Activated CD8-positive, alpha-beta memory T cell treated with anti-CD3 and anti-CD28 coated beads, Interleukin-2, amount 50 U/mL, for 48 hours (primary cell): ENCODE measurements around the gene C4orf51.
"Not testable (repeated sequence)": the region's sequence is repeated elsewhere in the genome, so short reads cannot be mapped to it uniquely, and the experiment has no call there.

Source experiments
- DNase-seq: peaks from one replicate; pipeline ENCODE4 v3.0.0-alpha.2; 2020

Gene C4orf51

DNA sequence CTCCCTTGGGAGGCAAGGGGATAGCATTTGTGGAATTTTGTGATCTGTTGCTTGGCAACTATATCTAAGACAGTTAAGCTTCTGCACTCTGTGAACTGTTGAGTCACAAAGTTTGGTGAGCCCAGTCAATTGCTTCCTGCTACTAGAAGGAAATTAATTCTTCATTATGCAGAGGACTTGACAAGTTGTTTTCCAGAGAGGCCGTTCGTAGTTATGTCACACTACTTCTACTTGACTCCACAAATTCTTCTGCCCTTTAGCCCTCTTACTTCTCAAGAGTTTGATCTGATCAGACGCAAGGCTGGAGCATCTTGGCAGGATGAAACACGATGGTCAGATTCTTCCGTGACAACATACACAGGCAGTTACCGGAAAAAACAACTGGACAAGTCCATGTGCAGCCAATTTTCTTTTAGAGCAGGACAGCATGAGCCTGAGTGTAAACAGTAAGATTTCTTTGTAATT, at the start of gene C4orf51:
Gene C4orf51, plus strand, starts transcription at position 156 of the 465 bp plus-strand sequence. Its CDS starts 58 bp downstream, at position 214.
- DNase-seq = no peak

DNA sequence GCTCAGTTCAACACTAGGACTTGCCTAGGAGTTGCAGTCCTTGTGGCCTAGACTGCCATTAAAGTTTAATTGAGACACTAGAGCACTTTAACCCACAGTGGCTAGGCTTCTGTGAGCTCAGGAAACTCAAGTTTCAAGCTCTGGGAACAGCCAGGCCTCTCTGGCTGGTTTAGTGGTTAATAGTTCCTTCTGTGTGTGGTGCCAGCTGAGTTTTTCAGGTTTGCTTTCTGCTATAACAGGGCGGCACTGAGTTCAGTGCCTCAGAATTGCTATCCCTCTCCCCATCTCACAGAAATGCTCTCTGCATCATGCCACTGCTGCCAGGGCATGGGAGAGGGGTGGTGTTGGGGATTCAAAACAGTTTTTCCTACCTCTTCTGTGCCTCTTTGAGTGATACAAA, 44.8 kb upstream of the C4orf51 start:
- DNase-seq = no peak

DNA sequence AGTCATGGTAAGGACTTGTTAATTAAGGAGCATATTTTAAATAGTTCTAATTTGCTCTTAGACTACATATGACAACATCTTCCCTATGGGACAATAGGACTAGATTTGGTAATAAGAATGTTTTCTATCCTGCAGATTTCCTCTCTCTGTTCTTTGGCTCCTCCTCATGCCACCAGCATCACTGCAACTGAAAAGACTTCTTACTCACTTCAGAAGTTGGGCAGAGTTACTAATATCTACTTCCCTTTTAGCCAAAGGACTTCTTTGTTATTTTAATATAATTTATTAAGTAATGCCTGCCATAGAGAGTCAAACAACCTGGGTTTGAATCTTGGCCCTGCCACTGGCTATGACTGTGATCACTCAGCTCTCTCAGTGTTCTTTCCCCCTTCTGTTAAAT, 44.3 kb upstream of the C4orf51 start:
- no peak for DNase-seq

DNA sequence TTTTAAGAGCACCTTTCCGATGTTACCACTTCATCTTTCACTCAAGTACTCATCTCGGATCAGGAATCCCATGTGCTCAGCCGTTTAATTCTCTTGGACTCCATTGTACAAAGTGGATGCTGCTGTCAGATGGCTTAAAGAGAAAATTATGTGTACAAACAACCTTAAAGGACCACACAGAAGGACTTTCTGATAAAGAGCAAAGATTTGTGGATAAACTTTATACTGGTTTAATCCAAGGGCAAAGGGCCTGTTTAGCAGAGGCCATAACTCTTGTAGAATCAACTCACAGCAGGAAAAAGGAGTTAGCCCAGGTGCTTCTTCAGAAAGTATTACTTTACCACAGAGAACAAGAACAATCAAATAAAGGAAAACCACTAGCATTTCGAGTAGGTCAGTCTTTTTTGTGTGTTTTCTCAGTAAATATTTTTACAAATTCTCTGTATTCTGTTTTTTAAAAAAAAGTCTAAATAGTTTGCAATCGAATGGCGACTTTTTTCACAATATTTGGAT, 40.7 kb upstream of the C4orf51 start:
- DNase-seq = no peak

DNA sequence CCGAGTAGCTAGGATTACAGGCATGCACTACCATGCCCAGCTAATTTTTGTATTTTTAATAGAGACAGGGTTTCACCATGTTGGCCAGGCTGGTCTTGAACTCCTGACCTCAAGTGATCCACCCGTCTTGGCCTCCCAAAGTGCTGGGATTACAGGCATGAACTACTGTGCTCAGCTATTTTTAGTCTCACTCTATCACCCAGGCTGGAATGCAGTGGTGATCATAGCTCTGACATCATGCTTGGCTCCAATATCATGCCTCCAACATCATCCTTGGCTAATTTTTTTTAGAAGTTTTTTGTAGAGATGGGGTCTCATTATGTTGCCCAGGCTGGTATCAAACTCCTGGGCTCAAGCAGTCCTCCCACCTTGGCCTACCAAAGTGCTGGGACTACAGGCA, 39.7 kb upstream of the C4orf51 start:
- DNase-seq = not testable (repeated sequence)

GRCh38 chr4:145643295-145643694, 36.7 kb upstream of the C4orf51 start:
- no peak for DNase-seq

DNA sequence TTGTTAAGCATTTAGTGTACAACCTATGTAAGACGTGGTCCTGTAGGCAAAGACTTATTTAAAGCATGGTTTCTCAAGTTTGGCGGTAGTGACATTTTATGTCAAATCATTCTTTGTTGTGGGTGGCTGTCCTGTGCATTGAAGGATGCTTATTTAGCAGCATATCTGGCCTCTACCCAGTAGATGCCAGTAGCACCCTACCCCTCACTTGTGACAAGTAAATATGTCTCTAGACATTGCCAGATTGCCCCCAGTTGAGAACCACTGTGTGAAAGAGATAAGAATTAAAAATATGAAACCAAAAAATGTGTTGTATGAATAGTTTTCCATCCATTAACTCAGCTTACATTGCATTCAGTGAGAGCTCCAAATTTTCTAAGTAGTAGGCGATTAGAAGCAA, 35.2 kb upstream of the C4orf51 start:
- DNase-seq = no peak

DNA sequence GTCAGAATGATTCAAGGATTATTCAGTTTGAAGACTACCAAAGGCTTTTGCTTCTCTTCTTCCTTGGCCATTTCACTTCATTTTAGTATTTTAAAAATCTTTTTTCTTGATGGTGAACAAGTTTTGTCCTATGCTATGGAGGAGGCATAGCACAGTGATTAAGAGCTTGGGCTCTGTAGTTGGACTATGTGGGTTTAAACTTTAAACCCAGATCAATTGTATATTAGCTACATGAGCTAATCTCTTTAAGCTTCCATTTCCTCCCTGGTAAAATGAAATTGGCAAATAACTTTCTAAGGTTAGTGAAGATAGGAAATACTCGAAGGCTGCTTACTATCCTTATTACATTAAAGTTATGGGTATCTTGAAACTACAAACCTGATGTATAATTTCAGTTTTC, 23.8 kb upstream of the C4orf51 start:
- no peak for DNase-seq

GRCh38 chr4:145660064-145660463, 19.9 kb upstream of the C4orf51 start:
- DNase-seq = no peak

DNA sequence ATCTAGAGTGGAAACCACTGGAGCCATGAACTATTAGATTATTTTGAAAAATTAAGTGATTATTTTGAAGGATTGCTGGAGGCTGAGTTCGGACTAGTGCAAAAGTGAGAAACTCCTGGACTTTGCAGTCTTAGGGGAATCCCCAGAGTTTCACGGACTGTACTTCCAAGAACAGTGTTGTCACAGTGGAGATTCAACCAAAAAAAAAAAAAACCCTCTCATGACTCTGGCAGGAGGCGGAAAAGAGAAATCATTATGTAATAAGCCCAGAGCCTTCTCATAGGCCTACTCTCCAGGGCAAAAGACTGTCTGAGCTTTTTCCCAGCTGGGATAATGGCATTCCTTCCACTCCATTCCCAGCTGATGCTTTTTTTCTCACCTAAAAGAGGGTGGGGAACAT, 16.8 kb upstream of the C4orf51 start:
- DNase-seq = no peak

DNA sequence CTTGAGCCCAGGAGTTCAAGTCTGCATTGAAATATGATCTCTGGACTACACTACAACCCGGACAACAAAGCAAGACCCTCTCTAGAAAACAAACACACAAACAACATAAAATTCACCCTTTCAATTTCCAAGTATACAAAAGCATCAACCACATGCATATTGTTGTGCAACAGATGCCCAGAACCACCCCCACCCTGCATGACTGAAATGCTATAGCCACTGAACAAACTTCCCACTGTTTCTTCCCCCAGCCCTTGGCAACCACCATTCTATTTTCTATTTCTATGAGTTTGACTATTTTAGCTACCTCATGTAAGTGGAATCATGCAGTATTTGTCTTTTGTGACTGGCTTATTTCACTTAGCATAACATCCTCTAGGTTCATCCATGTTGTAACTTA, 14.2 kb upstream of the C4orf51 start:
- DNase-seq = no peak

DNA sequence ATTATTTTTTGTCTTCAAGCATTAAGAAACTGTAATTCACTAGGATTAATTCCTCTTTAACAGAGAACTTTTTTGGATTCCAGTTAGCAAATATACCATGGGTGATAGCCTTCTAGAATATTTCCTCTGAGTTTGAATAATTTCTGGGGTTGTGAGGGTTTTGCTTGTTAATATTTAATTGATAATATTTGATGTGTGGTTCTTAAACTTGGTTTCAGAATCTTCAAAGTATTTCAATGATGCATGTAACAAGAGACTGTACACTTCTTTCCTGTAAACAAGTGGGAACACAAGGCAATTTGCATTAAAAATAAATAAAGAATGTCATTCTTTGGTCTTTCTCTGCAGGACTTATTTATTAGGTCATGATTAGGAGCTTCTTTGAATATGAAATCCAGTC, 9.5 kb upstream of the C4orf51 start:
- DNase-seq = no peak

DNA sequence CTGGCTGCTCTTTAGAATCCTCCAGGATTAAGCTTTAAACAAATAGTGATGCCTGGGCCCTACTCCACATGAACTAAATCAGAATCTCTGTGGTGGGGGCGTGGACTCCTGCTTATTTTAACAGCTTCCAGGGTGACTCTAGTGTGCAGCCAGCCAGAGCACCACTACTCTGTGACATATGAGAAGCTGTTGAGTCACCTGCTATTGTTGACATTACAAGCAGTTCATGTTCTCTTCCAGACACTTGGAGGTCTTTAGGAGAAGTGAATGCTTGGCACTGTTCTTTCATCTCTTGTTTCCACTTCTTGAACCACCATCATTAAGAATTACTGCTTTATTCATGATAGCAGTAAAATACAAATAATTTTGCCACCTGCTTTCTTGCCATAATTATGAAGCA, 426 bp upstream of the C4orf51 start:
- DNase-seq = no peak

DNA sequence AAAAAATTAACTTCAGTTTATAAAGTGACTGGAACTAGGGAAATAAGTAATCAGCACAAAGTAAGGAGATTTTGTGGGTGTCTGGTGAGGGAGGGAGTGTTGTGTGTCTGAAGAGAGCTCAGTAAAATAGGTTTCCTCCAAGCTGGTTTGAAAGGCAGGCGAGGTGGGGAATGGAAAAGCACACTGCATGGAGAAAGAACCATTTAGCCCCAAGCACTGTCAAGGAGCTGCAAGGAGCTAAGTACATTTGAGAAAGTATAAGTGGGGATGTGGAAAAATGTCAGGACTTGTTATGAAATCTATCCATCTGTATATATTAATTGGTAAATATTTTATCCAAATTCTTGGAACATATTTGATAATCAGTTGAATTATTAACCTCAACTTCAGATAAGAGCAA, 956 bp downstream of the C4orf51 start:
- no peak for DNase-seq

GRCh38 chr4:145681518-145681917, 1.6 kb downstream of the C4orf51 start:
- DNase-seq = no peak

DNA sequence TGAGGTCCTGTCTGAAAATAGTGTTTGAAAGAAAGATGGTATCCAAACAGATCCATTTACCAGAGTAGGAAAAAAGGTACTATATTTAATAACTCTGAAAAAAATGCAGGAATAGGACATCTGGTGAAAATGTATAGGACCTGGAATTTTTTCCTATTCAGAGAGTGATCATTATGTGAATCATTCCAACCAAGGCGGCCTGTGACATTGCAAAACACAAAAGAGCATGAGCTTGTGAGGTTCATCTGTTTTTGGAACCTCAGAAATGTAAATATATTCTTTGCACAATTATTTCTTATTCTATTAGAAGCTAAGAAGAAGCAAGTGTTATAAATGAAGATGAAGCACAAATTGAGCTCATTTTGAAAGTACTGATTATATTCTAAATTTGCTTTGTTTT, 2.0 kb downstream of the C4orf51 start:
- DNase-seq = no peak

- no peak for DNase-seq
Observed at GRCh38 chr4:145686991-145687390, 7.0 kb downstream of the C4orf51 start.

DNA sequence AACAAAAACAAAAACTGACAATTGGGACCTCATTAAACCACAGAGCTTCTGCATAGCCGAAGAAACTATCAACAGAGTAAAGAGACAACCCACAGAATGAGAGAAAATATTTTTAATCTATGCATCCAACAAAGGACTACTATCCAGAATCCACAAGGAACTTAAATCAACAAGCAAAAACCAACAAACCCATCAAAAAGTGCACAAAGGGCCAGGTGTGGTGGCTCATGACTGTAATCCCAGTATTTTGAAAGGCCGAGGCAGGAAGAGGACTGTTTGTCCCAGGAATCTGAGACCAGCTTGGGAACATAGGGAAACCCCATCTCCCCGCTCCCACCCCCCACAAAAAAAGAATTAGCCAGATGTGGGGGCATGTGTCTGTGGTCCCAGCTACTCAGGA, 10.7 kb downstream of the C4orf51 start:
- DNase-seq = no peak

DNA sequence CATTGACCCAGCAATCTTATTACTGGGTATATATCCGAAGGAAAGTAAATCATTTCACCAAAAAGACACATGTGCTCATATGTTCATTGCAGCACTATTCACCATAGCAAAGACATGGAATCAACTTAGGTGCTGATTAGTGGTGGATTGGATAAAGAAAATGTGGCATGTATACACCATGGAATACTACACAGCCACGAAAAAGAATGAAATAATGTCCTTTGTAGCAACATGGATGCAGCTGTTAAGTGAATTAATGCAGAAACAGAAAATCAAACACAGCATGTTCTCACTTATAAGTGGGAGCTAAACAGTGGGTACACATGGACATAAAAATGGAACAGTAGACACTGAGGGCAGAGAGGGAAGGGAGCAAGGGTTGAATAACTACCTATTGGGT, 11.5 kb downstream of the C4orf51 start:
- DNase-seq = not testable (repeated sequence)

- no peak for DNase-seq
Observed at GRCh38 chr4:145694929-145695328, 15.0 kb downstream of the C4orf51 start.

- DNase-seq = no peak
Observed at GRCh38 chr4:145697332-145697731, 17.4 kb downstream of the C4orf51 start.

DNA sequence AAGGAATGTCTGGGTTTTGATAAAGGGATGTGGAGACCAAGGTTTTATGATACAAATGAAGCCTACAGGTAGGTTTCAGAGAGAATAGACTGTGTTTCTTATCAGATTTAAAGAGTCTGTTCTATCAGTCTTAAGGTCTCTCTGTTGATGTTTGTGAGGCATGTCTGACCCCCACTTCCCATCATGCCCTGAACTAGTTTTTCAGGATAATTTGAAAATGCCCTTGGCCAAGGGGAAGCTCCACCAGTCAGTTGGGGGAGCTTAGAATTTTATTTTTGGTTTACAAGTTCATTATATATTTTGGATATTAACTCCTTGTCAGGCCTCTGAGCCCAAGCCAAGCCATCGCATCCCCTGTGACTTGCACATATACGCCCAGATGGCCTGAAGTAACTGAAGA, 18.6 kb downstream of the C4orf51 start:
- DNase-seq = no peak

GRCh38 chr4:145703850-145704497, 24.0 kb downstream of the C4orf51 start:
- no peak for DNase-seq

- DNase-seq = no peak
Observed at GRCh38 chr4:145709336-145709735, 29.4 kb downstream of the C4orf51 start.

- no peak for DNase-seq
Observed at GRCh38 chr4:145709843-145710242, 29.9 kb downstream of the C4orf51 start.
